PC-9 (cell line): Measurements from ENCODE around the gene KRTAP10-11.

Experiments
- EZH2 ChIP-seq: fragments of 200-600 bp; sonication (generic); IDR thresholded peaks from 2 replicates; pipeline ENCODE4 v1.8.0; 2017; ENCODE audit warnings: antibody characterized with exemption, low read depth
- TF ChIP-seq, protein P1 (sequence below): fragments of 200-600 bp; sonication (generic); conservative IDR thresholded peaks from 2 replicates; pipeline ENCODE4 v1.6.1; 2017; ENCODE audit warnings: mixed run types, antibody characterized with exemption, mild to moderate bottlenecking, moderate library complexity

- TF ChIP-seq, protein P1, sequence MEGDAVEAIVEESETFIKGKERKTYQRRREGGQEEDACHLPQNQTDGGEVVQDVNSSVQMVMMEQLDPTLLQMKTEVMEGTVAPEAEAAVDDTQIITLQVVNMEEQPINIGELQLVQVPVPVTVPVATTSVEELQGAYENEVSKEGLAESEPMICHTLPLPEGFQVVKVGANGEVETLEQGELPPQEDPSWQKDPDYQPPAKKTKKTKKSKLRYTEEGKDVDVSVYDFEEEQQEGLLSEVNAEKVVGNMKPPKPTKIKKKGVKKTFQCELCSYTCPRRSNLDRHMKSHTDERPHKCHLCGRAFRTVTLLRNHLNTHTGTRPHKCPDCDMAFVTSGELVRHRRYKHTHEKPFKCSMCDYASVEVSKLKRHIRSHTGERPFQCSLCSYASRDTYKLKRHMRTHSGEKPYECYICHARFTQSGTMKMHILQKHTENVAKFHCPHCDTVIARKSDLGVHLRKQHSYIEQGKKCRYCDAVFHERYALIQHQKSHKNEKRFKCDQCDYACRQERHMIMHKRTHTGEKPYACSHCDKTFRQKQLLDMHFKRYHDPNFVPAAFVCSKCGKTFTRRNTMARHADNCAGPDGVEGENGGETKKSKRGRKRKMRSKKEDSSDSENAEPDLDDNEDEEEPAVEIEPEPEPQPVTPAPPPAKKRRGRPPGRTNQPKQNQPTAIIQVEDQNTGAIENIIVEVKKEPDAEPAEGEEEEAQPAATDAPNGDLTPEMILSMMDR = no peak
- no peak for TF ChIP-seq EZH2
Observed at GRCh38 chr21:44636209-44637017, 9.8 kb upstream of the KRTAP10-11 start.
